HEK293 (cell line): ENCODE data around the gene SMC5.

Experiments
- CTCF ChIA-PET: fragments of 350-600 bp; formaldehyde crosslinking; extraction: SDS; loops from one replicate; lab custom pipeline; 2021; ENCODE audit warnings: antibody characterized with exemption; lab: Yijun Ruan, JAX
- POLR2A ChIA-PET: fragments of 300-600 bp; formaldehyde crosslinking; extraction: SDS; loops from one replicate; lab custom pipeline; 2020; ENCODE audit warnings: antibody characterized with exemption, inconsistent platforms; lab: Yijun Ruan, JAX
- H3K27ac ChIP-seq: fragments of 200-500 bp; sonication (Bioruptor generic); 2 replicates; pipeline ENCODE4 v1.5.1; 2014; ENCODE audit warnings: low read depth, low read length, control low read depth, inconsistent platforms; ENCODE audit errors: extremely low read depth
- H3K36me3 ChIP-seq, 2 experiments: fragments of 200-500 bp in 1 of 2; sonication (Bioruptor generic) in 1 of 2; 1 replicate in 1 of 2; 2 replicates in 1 of 2; pipeline ENCODE4 v1.5.1; 2014 to 2017; ENCODE audit warnings: inconsistent platforms in 2 of 2, low read length in 2 of 2; ENCODE audit not compliant: control insufficient read depth in 2 of 2, insufficient read depth in 1 of 2
- H3K4me1 ChIP-seq: fragments of 200-500 bp; sonication (Bioruptor generic); 2 replicates; pipeline ENCODE4 v1.5.1; 2014; ENCODE audit warnings: mild to moderate bottlenecking, low read length, inconsistent platforms; ENCODE audit not compliant: control insufficient read depth, insufficient read depth
- H3K4me3 ChIP-seq: 2 replicates; pipeline ENCODE4 v1.5.1; 2011; ENCODE audit warnings: low read depth, mild to moderate bottlenecking, control low read depth, low read length, moderate library complexity
- H3K9me3 ChIP-seq: fragments of 200-500 bp; sonication (Bioruptor generic); 2 replicates; pipeline ENCODE4 v1.5.1; 2014; ENCODE audit warnings: low read depth, low read length, inconsistent platforms; ENCODE audit not compliant: control insufficient read depth, insufficient read depth
- ATF2 ChIP-seq: fragments of 450-650 bp; formaldehyde crosslinking; IDR thresholded peaks from 2 replicates; pipeline ENCODE4 v1.5.1; 2016; ENCODE audit warnings: missing biosample characterization, missing genetic modification characterization, low read depth
- GFI1B ChIP-seq: fragments of 450-650 bp; formaldehyde crosslinking; IDR thresholded peaks from 2 replicates; pipeline ENCODE4 v1.5.1; 2016; ENCODE audit warnings: missing biosample characterization, missing genetic modification characterization
- HOXD13 ChIP-seq: sonication (generic); formaldehyde crosslinking; IDR thresholded peaks from 2 replicates; pipeline ENCODE4 v1.8.0; 2022; ENCODE audit warnings: missing genetic modification reagents, borderline replicate concordance
- KLF7 ChIP-seq: fragments of 450-650 bp; formaldehyde crosslinking; IDR thresholded peaks from 2 replicates; pipeline ENCODE4 v1.5.1; 2016; ENCODE audit warnings: missing biosample characterization, missing genetic modification characterization, borderline replicate concordance
- MEIS1 ChIP-seq: sonication (generic); formaldehyde crosslinking; IDR thresholded peaks from 2 replicates; pipeline ENCODE4 v1.8.1; 2022; ENCODE audit warnings: missing genetic modification reagents, mild to moderate bottlenecking, borderline replicate concordance
- PRDM10 ChIP-seq: fragments of 450-650 bp; formaldehyde crosslinking; IDR thresholded peaks from 2 replicates; pipeline ENCODE4 v1.5.1; 2016; ENCODE audit warnings: missing biosample characterization, missing genetic modification characterization
- SP3 ChIP-seq: fragments of 450-650 bp; formaldehyde crosslinking; IDR thresholded peaks from 2 replicates; pipeline ENCODE4 v1.5.1; 2016; ENCODE audit warnings: missing biosample characterization, missing genetic modification characterization
- ZEB2 ChIP-seq: fragments of 450-650 bp; formaldehyde crosslinking; IDR thresholded peaks from 2 replicates; pipeline ENCODE4 v1.5.1; 2016; ENCODE audit warnings: missing biosample characterization, missing genetic modification characterization
- ZIC2 ChIP-seq: fragments of 450-650 bp; formaldehyde crosslinking; IDR thresholded peaks from 2 replicates; pipeline ENCODE4 v1.5.1; 2016; ENCODE audit warnings: missing biosample characterization, missing genetic modification characterization
- ZNF133 ChIP-seq: fragments of 450-650 bp; formaldehyde crosslinking; IDR thresholded peaks from 2 replicates; pipeline ENCODE4 v1.5.1; 2016; ENCODE audit warnings: missing biosample characterization, missing genetic modification characterization
- ZNF169 ChIP-seq: fragments of 450-650 bp; formaldehyde crosslinking; IDR thresholded peaks from 2 replicates; pipeline ENCODE4 v1.5.1; 2016; ENCODE audit warnings: missing biosample characterization, missing genetic modification characterization
- ZNF174 ChIP-seq: fragments of 450-650 bp; formaldehyde crosslinking; IDR thresholded peaks from 2 replicates; pipeline ENCODE4 v1.5.0; 2017; ENCODE audit warnings: missing biosample characterization, mild to moderate bottlenecking, missing genetic modification characterization
- ZNF280C ChIP-seq: fragments of 450-650 bp; formaldehyde crosslinking; IDR thresholded peaks from 2 replicates; pipeline ENCODE4 v1.5.1; 2016; ENCODE audit warnings: missing biosample characterization, missing genetic modification characterization
- ZNF37A ChIP-seq: fragments of 450-650 bp; IDR thresholded peaks from 2 replicates; pipeline ENCODE4 v1.5.1; 2018; ENCODE audit warnings: missing biosample characterization, missing genetic modification characterization
- ZNF513 ChIP-seq: fragments of 450-650 bp; IDR thresholded peaks from 2 replicates; pipeline ENCODE4 v1.5.1; 2018; ENCODE audit warnings: missing biosample characterization, missing genetic modification characterization
- ZNF529 ChIP-seq: fragments of 450-650 bp; formaldehyde crosslinking; IDR thresholded peaks from 2 replicates; pipeline ENCODE4 v1.5.1; 2017; ENCODE audit warnings: missing genetic modification characterization, missing biosample characterization; ENCODE audit not compliant: insufficient replicate concordance
- ZNF621 ChIP-seq: fragments of 450-650 bp; formaldehyde crosslinking; IDR thresholded peaks from 2 replicates; pipeline ENCODE4 v1.5.1; 2017; ENCODE audit warnings: missing biosample characterization, missing genetic modification characterization
- ZSCAN4 ChIP-seq: fragments of 450-650 bp; formaldehyde crosslinking; IDR thresholded peaks from 2 replicates; pipeline ENCODE4 v1.5.1; 2017; ENCODE audit warnings: missing biosample characterization, missing genetic modification characterization
- TF ChIP-seq, protein P1 (sequence below): fragments of 450-650 bp; formaldehyde crosslinking; IDR thresholded peaks from 2 replicates; pipeline ENCODE4 v1.5.1; 2016; ENCODE audit warnings: missing biosample characterization, missing genetic modification characterization

The SMC5 gene

DNA sequence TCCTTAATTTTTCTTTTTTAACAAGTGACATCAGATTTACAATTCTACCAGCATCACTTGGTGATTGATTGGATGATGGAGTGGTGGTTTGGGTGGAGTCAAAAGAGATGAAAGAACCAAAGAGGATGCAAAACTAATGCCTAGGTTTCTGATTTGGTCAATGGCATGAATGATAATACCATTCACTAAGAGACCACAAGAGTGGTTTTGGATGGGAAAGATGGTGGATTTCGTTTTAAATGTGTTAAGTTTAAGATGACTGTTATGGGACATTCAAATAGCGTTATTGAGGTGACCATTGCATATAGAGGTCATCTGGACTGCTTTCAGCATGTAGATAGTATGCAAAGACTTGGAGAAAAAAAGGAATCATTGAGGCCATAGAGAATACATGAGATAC is 3.6 kb downstream of the SMC5 start:
- H3K4me1 ChIP-seq, result 0 out of 2 replicates have a peak, but pooled peaks cover under 1% of the 10 kb centered on the region
- peaks cover 37 to 66% of the 10 kb centered on the region in 2 experiments for H3K36me3 ChIP-seq
- CTCF ChIA-PET, result interaction anchor here (0.6 kb wide), 1 partner anchor 272 kb away, joined by 3 read pairs; no protein-coding TSS in a partner anchor
- H3K9me3 ChIP-seq, result no peaks in the 10 kb centered on the region
- TF ChIP-seq ZIC2 (tag by site-specific recombination) (no peak), ZNF133 (tag by site-specific recombination) (no peak), KLF7 (tag by site-specific recombination) (no peak), MEIS1 (CRISPR knock-in tag) (no peak), ZEB2 (no peak)
- POLR2A ChIA-PET, result no interaction called here
- H3K4me3 ChIP-seq, result no peak overlapping the region
- no peak overlapping the region for H3K27ac ChIP-seq

DNA sequence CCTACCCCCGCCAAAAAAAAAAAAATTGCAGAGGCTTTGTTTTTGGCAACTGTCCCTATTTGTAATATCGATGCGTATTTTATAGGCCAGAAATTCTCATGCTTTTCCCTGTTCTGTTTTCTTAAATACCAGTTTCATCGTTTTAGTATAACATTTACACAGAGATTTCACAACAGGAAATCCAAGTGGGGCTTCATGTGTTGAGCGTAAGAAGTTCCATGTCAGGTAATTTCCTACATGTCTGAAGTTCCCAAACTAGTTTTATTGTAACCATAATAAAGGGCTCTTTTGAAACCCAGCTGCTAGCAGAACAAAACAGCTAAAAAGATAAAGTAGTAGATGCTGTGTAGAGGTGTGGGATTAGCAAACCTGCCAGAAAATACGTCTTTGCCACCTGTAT is 4.2 kb downstream of the SMC5 start:
- CTCF ChIA-PET, result no interaction called here

More for the DNA sequence above, 4.2 kb downstream of the SMC5 start:
- no peaks in the 10 kb centered on the region for H3K4me1 ChIP-seq
- peaks cover 42 to 70% of the 10 kb centered on the region in 2 experiments for H3K36me3 ChIP-seq
- H3K27ac ChIP-seq, result no peak overlapping the region
- H3K9me3 ChIP-seq, result no peaks in the 10 kb centered on the region
- POLR2A ChIA-PET, result no interaction called here
- TF ChIP-seq ZEB2, result no peak
- TF ChIP-seq ZNF621 (tag by site-specific recombination), result no peak
- no peak for TF ChIP-seq PRDM10 (tag by site-specific recombination)
- no peak for TF ChIP-seq HOXD13 (CRISPR knock-in tag)
- TF ChIP-seq, protein P1, sequence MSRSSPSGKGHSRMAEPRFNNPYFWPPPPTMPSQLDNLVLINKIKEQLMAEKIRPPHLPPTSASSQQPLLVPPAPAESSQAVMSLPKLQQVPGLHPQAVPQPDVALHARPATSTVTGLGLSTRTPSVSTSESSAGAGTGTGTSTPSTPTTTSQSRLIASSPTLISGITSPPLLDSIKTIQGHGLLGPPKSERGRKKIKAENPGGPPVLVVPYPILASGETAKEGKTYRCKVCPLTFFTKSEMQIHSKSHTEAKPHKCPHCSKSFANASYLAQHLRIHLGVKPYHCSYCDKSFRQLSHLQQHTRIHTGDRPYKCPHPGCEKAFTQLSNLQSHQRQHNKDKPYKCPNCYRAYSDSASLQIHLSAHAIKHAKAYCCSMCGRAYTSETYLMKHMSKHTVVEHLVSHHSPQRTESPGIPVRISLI (tag by site-specific recombination), result no peak
- TF ChIP-seq GFI1B (tag by site-specific recombination), result no peak
- TF ChIP-seq ZNF513 (tag by site-specific recombination), result no peak
- TF ChIP-seq ZNF169, result no peak
- no peak for TF ChIP-seq SP3 (tag by site-specific recombination)
- no peak for TF ChIP-seq ZNF529 (tag by site-specific recombination)
- no peak for TF ChIP-seq ZNF280C (tag by site-specific recombination)
- no peak for TF ChIP-seq ZNF174 (tag by site-specific recombination)
- no peak for TF ChIP-seq ZNF37A (tag by site-specific recombination)
- TF ChIP-seq ATF2 (tag by site-specific recombination), result no peak
- no peak for TF ChIP-seq ZSCAN4
- H3K4me3 ChIP-seq, result no peak overlapping the region
